KMS-11 (cell line): ENCODE results near the gene SH3BP1.
A peak's percentile ranks its signal among the peaks of the same experiment; 100 is the strongest.
"Not testable (repeated sequence)": the region's sequence is repeated elsewhere in the genome, so short reads cannot be mapped to it uniquely, and the experiment has no call there.

Source experiments
- H2AFZ ChIP-seq: fragments of 200-600 bp; sonication (generic); 2 replicates; pipeline ENCODE4 v1.6.1; 2016; ENCODE audit warnings: antibody characterized with exemption, mixed run types, low read depth
- H3K27ac ChIP-seq: fragments of 200-600 bp; sonication (generic); 2 replicates; pipeline ENCODE4 v1.6.1; 2016; ENCODE audit warnings: mild to moderate bottlenecking, mixed run types
- H3K27me3 ChIP-seq: fragments of 200-600 bp; sonication (generic); 2 replicates; pipeline ENCODE4 v1.6.1; 2017; ENCODE audit warnings: mild to moderate bottlenecking, low read depth, mixed run types, moderate library complexity; ENCODE audit not compliant: insufficient read depth
- H3K36me3 ChIP-seq: fragments of 200-600 bp; sonication (generic); 2 replicates; pipeline ENCODE4 v1.6.1; 2017; ENCODE audit warnings: mild to moderate bottlenecking, mixed run types; ENCODE audit not compliant: insufficient read depth
- H3K4me1 ChIP-seq: fragments of 200-600 bp; sonication (generic); 2 replicates; pipeline ENCODE4 v1.6.1; 2016; ENCODE audit warnings: mild to moderate bottlenecking, low read depth, mixed run types; ENCODE audit not compliant: poor library complexity, severe bottlenecking
- H3K4me2 ChIP-seq: fragments of 200-600 bp; sonication (generic); 2 replicates; pipeline ENCODE4 v1.7.0; 2016; ENCODE audit warnings: mild to moderate bottlenecking, mixed run types
- H3K4me3 ChIP-seq: fragments of 200-600 bp; sonication (generic); IDR thresholded peaks from 2 replicates; pipeline ENCODE4 v1.6.1; 2017; ENCODE audit warnings: low read depth, low read length, mixed read lengths; ENCODE audit not compliant: insufficient read depth
- H3K79me2 ChIP-seq: fragments of 200-600 bp; sonication (generic); 2 replicates; pipeline ENCODE4 v1.6.1; 2016; ENCODE audit warnings: low read depth, mixed run types; ENCODE audit not compliant: insufficient read depth
- H3K9ac ChIP-seq: fragments of 200-600 bp; sonication (generic); 2 replicates; pipeline ENCODE4 v1.6.1; 2016; ENCODE audit warnings: mild to moderate bottlenecking, mixed run types
- H4K20me1 ChIP-seq: fragments of 200-600 bp; sonication (generic); 2 replicates; pipeline ENCODE4 v1.6.1; 2016; ENCODE audit warnings: mild to moderate bottlenecking, mixed run types; ENCODE audit not compliant: insufficient read depth
- CTCF ChIP-seq: fragments of 200-600 bp; sonication (generic); conservative IDR thresholded peaks from 2 replicates; pipeline ENCODE4 v1.6.1; 2017; ENCODE audit warnings: low read depth, mild to moderate bottlenecking, antibody characterized with exemption, low read length, moderate library complexity, mixed read lengths

The SH3BP1 gene

GRCh38 chr22:37639070-37639760, at the start of gene SH3BP1:
Gene SH3BP1, plus strand, starts transcription at chr22:37639669. Its CDS starts 119 bp downstream, at chr22:37639788.
- no peak for TF ChIP-seq CTCF

GRCh38 chr22:37591081-37591480, 48.4 kb upstream of the SH3BP1 start:
- not testable (repeated sequence) for H3K9ac ChIP-seq, H3K4me3 ChIP-seq, H4K20me1 ChIP-seq, H3K4me2 ChIP-seq, H3K79me2 ChIP-seq, H3K4me1 ChIP-seq, H3K27ac ChIP-seq, H3K36me3 ChIP-seq, H2AFZ ChIP-seq
- H3K27me3 ChIP-seq = peaks cover 62% of the 10 kb centered on the region

More at GRCh38 chr22:37639070-37639760, at the start of gene SH3BP1:
- H3K4me1 ChIP-seq = peaks cover 58% of the 10 kb centered on the region
- no peak within 1 kb of the TSS for H3K27ac ChIP-seq
- H3K36me3 ChIP-seq = no peaks in the 10 kb centered on the region
- H3K27me3 ChIP-seq = no peaks in the 10 kb centered on the region
- peak within 1 kb of the TSS; percentile 64 for H2AFZ ChIP-seq
- H3K79me2 ChIP-seq = no peaks in the 10 kb centered on the region; the same call in 1 of the 2 replicates
- H3K4me2 ChIP-seq = peak within 1 kb of the TSS; percentile 49
- peak within 1 kb of the TSS; percentile 65; the same call in 1 of the 2 replicates for H3K9ac ChIP-seq
- no peaks in the 10 kb centered on the region for H4K20me1 ChIP-seq
- no peak within 1 kb of the TSS for H3K4me3 ChIP-seq

- no peak for TF ChIP-seq CTCF
- Histone ChIP-seq H3K4me3 (no peak overlapping the region), H3K27me3 (peaks cover 63% of the 10 kb centered on the region), H3K79me2 (no peaks in the 10 kb centered on the region), H3K4me2 (peak overlapping the region; percentile 59), H3K4me1 (peaks cover 6% of the 10 kb centered on the region), H3K27ac (no peak overlapping the region), H3K36me3 (no peaks in the 10 kb centered on the region), H4K20me1 (no peaks in the 10 kb centered on the region), H3K9ac (no peak overlapping the region), H2AFZ (peak overlapping the region; percentile 73; the same call in 1 of the 2 replicates)
Observed at GRCh38 chr22:37591823-37592404, 47.6 kb upstream of the SH3BP1 start.

GRCh38 chr22:37594237-37594636, 45.2 kb upstream of the SH3BP1 start:
- TF ChIP-seq CTCF = no peak

GRCh38 chr22:37599153-37599552, 40.3 kb upstream of the SH3BP1 start:
- TF ChIP-seq CTCF = no peak
- H3K4me2 ChIP-seq = no peak overlapping the region

More at GRCh38 chr22:37594237-37594636, 45.2 kb upstream of the SH3BP1 start:
- H3K4me2 ChIP-seq = no peak overlapping the region
- no peaks in the 10 kb centered on the region for H3K36me3 ChIP-seq
- no peaks in the 10 kb centered on the region for H3K79me2 ChIP-seq
- no peak overlapping the region for H2AFZ ChIP-seq
- no peak overlapping the region for H3K27ac ChIP-seq
- peaks cover 55% of the 10 kb centered on the region for H3K27me3 ChIP-seq
- H3K4me3 ChIP-seq = no peak overlapping the region
- no peak overlapping the region for H3K9ac ChIP-seq
- H3K4me1 ChIP-seq = peaks cover 6% of the 10 kb centered on the region
- H4K20me1 ChIP-seq = no peaks in the 10 kb centered on the region

More at GRCh38 chr22:37599153-37599552, 40.3 kb upstream of the SH3BP1 start:
- Histone ChIP-seq H3K36me3 (no peaks in the 10 kb centered on the region), H3K27me3 (peaks cover 78% of the 10 kb centered on the region), H3K27ac (no peak overlapping the region), H3K79me2 (no peaks in the 10 kb centered on the region), H3K4me3 (no peak overlapping the region), H2AFZ (no peak overlapping the region), H3K4me1 (no peaks in the 10 kb centered on the region), H4K20me1 (no peaks in the 10 kb centered on the region), H3K9ac (no peak overlapping the region)
